Natural killer cell (primary cell): ENCODE measurements around the gene INTS1. TPM values are rescaled to one million over a fixed set of nuclear protein-coding genes. Genes with fewer than 3 reads are reported as not detected.

ENCODE experiments used
- ATAC-seq, 3 donors: fragments of 150-1000 bp in 2 of 3; fragments of 200-7000 bp in 1 of 3; cut with Tn5 transposase; 1 replicate in 1 of 3; 2 replicates in 2 of 3; pipeline ENCODE4 v1.10.0; 2021; ENCODE audit warnings: mild to moderate bottlenecking in 2 of 3, moderate library complexity in 2 of 3
- DNase-seq, 2 donors: peaks; one replicate each; pipeline versions ENCODE4 v3.0.0 to v3.0.0-alpha.2; 2013 to 2021; ENCODE audit warnings: mixed read lengths in 1 of 2
- H3K27ac ChIP-seq: one replicate; pipeline ENCODE4 v1.5.1; 2013; ENCODE audit warnings: mild to moderate bottlenecking, low read length
- H3K27me3 ChIP-seq: one replicate; pipeline ENCODE4 v1.6.1; 2013; ENCODE audit warnings: low read length; ENCODE audit not compliant: control insufficient read depth, insufficient read depth
- H3K36me3 ChIP-seq: one replicate; pipeline ENCODE4 v1.6.1; 2013; ENCODE audit warnings: low read length; ENCODE audit not compliant: control insufficient read depth, insufficient read depth
- H3K4me1 ChIP-seq: one replicate; pipeline ENCODE4 v1.6.1; 2013; ENCODE audit warnings: low read length; ENCODE audit not compliant: control insufficient read depth, insufficient read depth
- H3K4me3 ChIP-seq: one replicate; pipeline ENCODE4 v1.5.1; 2013; ENCODE audit warnings: low read length
- H3K9me3 ChIP-seq: one replicate; pipeline ENCODE4 v1.6.1; 2013; ENCODE audit warnings: low read length; ENCODE audit not compliant: control insufficient read depth, insufficient read depth
- H3K27ac Mint-ChIP-seq, 2 donors: one replicate each; pipeline ENCODE4 v1.8.0; 2022; ENCODE audit warnings: mild to moderate bottlenecking in 2 of 2, mixed read lengths in 2 of 2, moderate library complexity in 1 of 2
- H3K27me3 Mint-ChIP-seq, 2 donors: one replicate each; pipeline ENCODE4 v1.8.0; 2022; ENCODE audit warnings: low read depth in 2 of 2, mixed read lengths in 2 of 2
- H3K36me3 Mint-ChIP-seq: one replicate; pipeline ENCODE4 v1.8.0; 2022; ENCODE audit warnings: mixed read lengths
- H3K4me1 Mint-ChIP-seq, 2 donors: one replicate each; pipeline ENCODE4 v1.8.0; 2022; ENCODE audit warnings: mixed read lengths in 2 of 2
- H3K4me3 Mint-ChIP-seq: one replicate; pipeline ENCODE4 v1.8.0; 2022; ENCODE audit warnings: mild to moderate bottlenecking, moderate library complexity, mixed read lengths
- H3K9me3 Mint-ChIP-seq, 2 donors: one replicate each; pipeline ENCODE4 v1.8.0; 2022; ENCODE audit warnings: mixed read lengths in 2 of 2
- WGBS: methylation state at CpG from one replicate; pipeline ENCODE4 v1.1.7; 2013; ENCODE audit warnings: missing lambda C conversion rate; ENCODE audit not compliant: insufficient coverage; 5-methylcytosine and 5-hydroxymethylcytosine counted together
- intact Hi-C: fragments of 100-400 bp; cut with micrococcal nuclease; formaldehyde crosslinking; loops from one replicate; pipeline ENCODE4 v1.14.2; 2022
- total RNA-seq, 4 donors: library from RNA; stranded (reverse); fragments of 120-200 nt in 1 of 4; gene quantifications; one replicate each; pipeline versions ENCODE4 v1.2.3 to v1.2.4, GENCODE V29; 2013 to 2022
- TF ChIP-seq, protein P1 (sequence below): fragments of 200-600 bp; IDR thresholded peaks from one replicate; pipeline ENCODE4 v1.8.0; 2022; ENCODE audit warnings: antibody characterized with exemption

Gene INTS1
- total RNA-seq, 3 donors from 2014 or later (not counting 1 experiment from before 2014, with no cell fraction given), result 92.7 to 115 (median 111) TPM

DNA sequence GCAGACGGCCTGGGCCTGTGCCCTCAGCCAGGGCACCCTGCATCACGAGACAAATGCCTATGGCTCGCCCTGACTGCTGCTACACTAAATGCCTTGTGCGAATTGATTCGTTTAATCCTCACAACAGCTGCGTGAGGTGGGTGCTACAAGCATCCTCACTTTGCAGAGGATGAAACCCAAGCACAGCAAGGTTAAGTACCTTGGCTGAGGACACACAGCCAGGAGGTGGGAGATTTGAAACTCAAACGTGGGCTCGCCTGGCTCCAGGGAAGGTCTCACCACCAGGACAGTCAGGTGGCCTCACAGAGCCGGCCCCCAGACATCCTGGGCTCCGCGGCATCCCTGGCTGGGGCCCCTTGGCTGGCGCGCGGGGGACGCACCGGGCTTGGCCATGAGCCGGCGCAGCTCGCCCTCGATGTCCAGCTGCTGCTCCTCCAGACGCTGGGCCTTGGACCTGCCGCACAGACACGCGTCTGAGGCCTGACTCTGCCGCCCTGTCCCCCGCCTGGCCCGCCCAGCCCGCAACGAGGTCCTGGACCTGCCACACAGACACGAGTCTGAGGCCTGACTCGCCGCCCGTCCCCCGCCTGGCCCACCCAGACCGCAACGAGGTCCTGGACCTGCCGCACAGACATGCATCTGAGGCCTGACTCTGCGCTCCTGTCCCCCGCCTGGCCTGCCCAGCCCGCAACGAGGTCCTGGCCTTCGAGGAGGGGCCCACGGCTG is 66.9 kb downstream of the INTS1 start:
- Mint-ChIP-seq H3K4me3 (no peak overlapping the region), H3K27ac (no peak overlapping the region), H3K27me3 (peaks cover 0 to 3% of the 10 kb centered on the region in 2 donors), H3K9me3 (no peaks in the 10 kb centered on the region), H3K4me1 (peaks cover 0 to 7% of the 10 kb centered on the region in 2 donors), H3K36me3 (no peaks in the 10 kb centered on the region)
- ATAC-seq, result no peak
- Histone ChIP-seq H3K27ac (no peak overlapping the region), H3K9me3 (no peaks in the 10 kb centered on the region), H3K27me3 (no peaks in the 10 kb centered on the region), H3K4me1 (peaks cover 4% of the 10 kb centered on the region), H3K36me3 (no peaks in the 10 kb centered on the region), H3K4me3 (no peak overlapping the region)
- intact Hi-C loops, result no loop called here
- no peak for DNase-seq
- TF ChIP-seq, protein P1, sequence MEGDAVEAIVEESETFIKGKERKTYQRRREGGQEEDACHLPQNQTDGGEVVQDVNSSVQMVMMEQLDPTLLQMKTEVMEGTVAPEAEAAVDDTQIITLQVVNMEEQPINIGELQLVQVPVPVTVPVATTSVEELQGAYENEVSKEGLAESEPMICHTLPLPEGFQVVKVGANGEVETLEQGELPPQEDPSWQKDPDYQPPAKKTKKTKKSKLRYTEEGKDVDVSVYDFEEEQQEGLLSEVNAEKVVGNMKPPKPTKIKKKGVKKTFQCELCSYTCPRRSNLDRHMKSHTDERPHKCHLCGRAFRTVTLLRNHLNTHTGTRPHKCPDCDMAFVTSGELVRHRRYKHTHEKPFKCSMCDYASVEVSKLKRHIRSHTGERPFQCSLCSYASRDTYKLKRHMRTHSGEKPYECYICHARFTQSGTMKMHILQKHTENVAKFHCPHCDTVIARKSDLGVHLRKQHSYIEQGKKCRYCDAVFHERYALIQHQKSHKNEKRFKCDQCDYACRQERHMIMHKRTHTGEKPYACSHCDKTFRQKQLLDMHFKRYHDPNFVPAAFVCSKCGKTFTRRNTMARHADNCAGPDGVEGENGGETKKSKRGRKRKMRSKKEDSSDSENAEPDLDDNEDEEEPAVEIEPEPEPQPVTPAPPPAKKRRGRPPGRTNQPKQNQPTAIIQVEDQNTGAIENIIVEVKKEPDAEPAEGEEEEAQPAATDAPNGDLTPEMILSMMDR, result no peak
- WGBS, result 92% methylated on average over 43 of the region's 43 CpGs

DNA sequence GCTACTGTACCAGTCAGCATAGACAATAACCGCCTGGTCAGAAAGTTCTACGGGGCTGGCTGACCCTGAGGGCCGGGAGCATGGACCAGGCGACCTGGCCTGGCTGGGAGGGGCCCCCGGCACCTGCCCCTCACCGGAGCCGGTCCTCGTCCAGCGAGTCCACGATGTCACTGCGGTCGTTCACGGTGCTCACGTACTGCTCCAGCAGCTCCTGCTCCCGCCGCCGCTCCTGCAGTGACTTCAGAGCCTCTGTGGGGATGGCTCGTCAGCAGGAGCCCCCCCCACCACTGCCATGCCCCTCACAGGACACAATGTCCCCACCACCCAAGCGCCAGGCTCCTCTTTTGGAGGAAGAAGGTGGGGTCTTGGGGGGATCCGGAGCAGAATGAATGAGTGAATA is 67.6 kb downstream of the INTS1 start:
- no peak for DNase-seq
- TF ChIP-seq, protein P1, result no peak
- Histone ChIP-seq H3K36me3 (no peaks in the 10 kb centered on the region), H3K4me3 (no peak overlapping the region), H3K4me1 (peaks cover 7% of the 10 kb centered on the region), H3K27ac (no peak overlapping the region), H3K27me3 (no peaks in the 10 kb centered on the region), H3K9me3 (no peaks in the 10 kb centered on the region)
- H3K36me3 Mint-ChIP-seq, result no peaks in the 10 kb centered on the region
- no peak overlapping the region for H3K27ac Mint-ChIP-seq
- intact Hi-C loops, result no loop called here
- WGBS, result 92% methylated on average over 18 of the region's 20 CpGs
- ATAC-seq, result no peak
- no peaks in the 10 kb centered on the region for H3K9me3 Mint-ChIP-seq
- peaks cover 0 to 10% of the 10 kb centered on the region in 2 donors for H3K4me1 Mint-ChIP-seq
- peaks cover 0 to 4% of the 10 kb centered on the region in 2 donors for H3K27me3 Mint-ChIP-seq
- H3K4me3 Mint-ChIP-seq, result no peak overlapping the region

DNA sequence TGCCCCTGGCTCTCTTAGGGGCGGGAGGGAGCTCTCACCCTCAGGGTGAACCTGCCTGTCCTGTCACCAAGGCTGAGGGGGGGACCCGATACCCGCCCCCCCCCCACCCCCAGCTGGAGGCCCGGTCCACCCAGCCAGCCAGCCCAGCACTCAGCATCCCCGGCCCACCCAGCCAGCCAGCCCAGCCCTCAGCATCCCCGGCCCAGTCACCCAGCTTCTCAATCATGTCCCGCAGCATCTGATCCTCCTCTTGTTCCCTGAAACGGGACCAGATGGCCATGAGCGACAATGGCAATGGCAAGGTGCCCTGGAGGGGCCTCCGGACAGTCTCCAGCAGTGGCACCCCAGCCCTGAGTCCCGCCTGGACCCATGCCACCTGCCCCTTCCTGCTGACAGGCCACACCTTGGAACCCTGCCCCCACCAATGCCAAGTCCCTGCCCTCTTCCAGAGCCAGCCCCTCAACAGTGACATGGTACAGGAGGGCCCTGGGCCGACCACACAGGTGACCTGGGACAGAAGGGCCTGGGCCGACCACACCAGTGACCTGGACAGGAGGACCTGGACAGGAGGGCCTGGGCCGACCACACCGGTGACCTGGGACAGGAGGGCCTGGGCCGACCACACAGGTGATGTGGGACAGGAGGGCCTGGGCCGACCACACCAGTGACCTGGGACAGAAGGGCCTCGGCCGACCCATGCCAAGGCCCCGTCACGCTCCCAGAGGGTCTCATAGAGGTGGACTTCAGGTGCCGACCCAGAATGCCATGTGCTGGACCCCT is 69.1 kb downstream of the INTS1 start:
- no peak overlapping the region for H3K4me3 ChIP-seq
- WGBS, result 89% methylated on average over 21 of the region's 22 CpGs
- no peaks in the 10 kb centered on the region for H3K36me3 Mint-ChIP-seq
- no peaks in the 10 kb centered on the region for H3K36me3 ChIP-seq
- H3K9me3 Mint-ChIP-seq, result no peaks in the 10 kb centered on the region
- TF ChIP-seq, protein P1, result no peak
- H3K27ac ChIP-seq, result no peak overlapping the region
- intact Hi-C loops, result no loop called here
- no peak overlapping the region for H3K4me3 Mint-ChIP-seq
- DNase-seq (no peak), ATAC-seq (no peak)
- H3K4me1 Mint-ChIP-seq, result peaks cover 0 to 10% of the 10 kb centered on the region in 2 donors
- H3K4me1 ChIP-seq, result peaks cover 7% of the 10 kb centered on the region
- peaks cover 0 to 4% of the 10 kb centered on the region in 2 donors for H3K27me3 Mint-ChIP-seq
- H3K27ac Mint-ChIP-seq, result no peak overlapping the region
- H3K9me3 ChIP-seq, result no peaks in the 10 kb centered on the region
- no peaks in the 10 kb centered on the region for H3K27me3 ChIP-seq
